WTC11 (cell line): ENCODE data around the gene RAC2. TPM values are rescaled to one million over a fixed set of nuclear protein-coding genes. Genes with fewer than 3 reads are reported as not detected.

ENCODE experiments used
- ATAC-seq: fragments of 200-7000 bp; cut with Tn5 transposase; 2 replicates; pipeline ENCODE4 v1.10.0; 2021; ENCODE audit warnings: mild to moderate bottlenecking, moderate library complexity
- CTCF ChIA-PET: fragments of 300-600 bp; sonication (Branson Sonifier 250); formaldehyde crosslinking; loops from one replicate; lab custom pipeline; 2021; ENCODE audit warnings: antibody characterized with exemption; lab: Charles Lee
- POLR2A ChIA-PET: fragments of 350-600 bp; sonication (Branson Sonifier 250); formaldehyde crosslinking; loops from one replicate; lab custom pipeline; 2021; ENCODE audit warnings: antibody characterized with exemption; lab: Charles Lee
- DNase-seq: peaks from one replicate; pipeline ENCODE4 v3.0.0; 2021; ENCODE audit warnings: low spot score
- H3K27ac Mint-ChIP-seq: 2 replicates; pipeline ENCODE4 v1.8.0; 2021; ENCODE audit warnings: mixed read lengths
- H3K27me3 Mint-ChIP-seq: 2 replicates; pipeline ENCODE4 v1.8.0; 2021; ENCODE audit warnings: low read depth, mild to moderate bottlenecking, moderate library complexity, mixed read lengths
- H3K36me3 Mint-ChIP-seq: 2 replicates; pipeline ENCODE4 v1.8.0; 2021; ENCODE audit warnings: mixed read lengths
- H3K4me1 Mint-ChIP-seq: 2 replicates; pipeline ENCODE4 v1.8.0; 2022; ENCODE audit warnings: mixed read lengths
- H3K4me3 Mint-ChIP-seq: 2 replicates; pipeline ENCODE4 v1.8.0; 2021; ENCODE audit warnings: mild to moderate bottlenecking, moderate library complexity, mixed read lengths
- H3K9me3 Mint-ChIP-seq: 2 replicates; pipeline ENCODE4 v1.8.0; 2021; ENCODE audit warnings: mixed read lengths
- ATF3 ChIP-seq: sonication (generic); formaldehyde crosslinking; conservative IDR thresholded peaks from 2 replicates; pipeline ENCODE4 v1.8.1; 2022; ENCODE audit warnings: mild to moderate bottlenecking, missing genetic modification reagents
- CBFB ChIP-seq: sonication (generic); formaldehyde crosslinking; IDR thresholded peaks from 2 replicates; pipeline ENCODE4 v1.8.1; 2022; ENCODE audit warnings: mild to moderate bottlenecking, low read depth, missing genetic modification reagents
- CTCF ChIP-seq: fragments of 200-600 bp; IDR thresholded peaks from 2 replicates; pipeline ENCODE4 v1.8.0; 2022; ENCODE audit warnings: antibody characterized with exemption
- FOXK1 ChIP-seq: sonication (generic); formaldehyde crosslinking; IDR thresholded peaks from 2 replicates; pipeline ENCODE4 v1.8.0; 2022; ENCODE audit warnings: mild to moderate bottlenecking, moderate library complexity, missing genetic modification reagents
- FOXP1 ChIP-seq: sonication (generic); formaldehyde crosslinking; IDR thresholded peaks from 2 replicates; pipeline ENCODE4 v1.8.0; 2022; ENCODE audit warnings: missing genetic modification reagents, mild to moderate bottlenecking, moderate library complexity, borderline replicate concordance
- IRF2 ChIP-seq: sonication (generic); formaldehyde crosslinking; IDR thresholded peaks from 2 replicates; pipeline ENCODE4 v1.8.0; 2022; ENCODE audit warnings: low read depth, missing genetic modification reagents, borderline replicate concordance
- JAZF1 ChIP-seq: fragments of 250-450 bp; sonication (Bioruptor Pico); IDR thresholded peaks from 2 replicates; pipeline ENCODE4 v1.9.0; 2021; ENCODE audit warnings: moderate library complexity, mild to moderate bottlenecking, inconsistent platforms
- OVOL2 ChIP-seq: fragments of 250-450 bp; sonication (Bioruptor Pico); IDR thresholded peaks from 2 replicates; pipeline ENCODE4 v1.9.0; 2021; ENCODE audit warnings: mild to moderate bottlenecking, borderline replicate concordance
- SP1 ChIP-seq: sonication (generic); formaldehyde crosslinking; conservative IDR thresholded peaks from 2 replicates; pipeline ENCODE4 v1.8.1; 2022; ENCODE audit warnings: missing genetic modification reagents
- ZBTB43 ChIP-seq: sonication (generic); formaldehyde crosslinking; IDR thresholded peaks from 2 replicates; pipeline ENCODE4 v1.8.1; 2023; ENCODE audit warnings: mild to moderate bottlenecking, missing genetic modification reagents
- ZMAT4 ChIP-seq: fragments of 250-450 bp; sonication (Bioruptor Pico); IDR thresholded peaks from 2 replicates; pipeline ENCODE4 v1.9.0; 2021; ENCODE audit warnings: mild to moderate bottlenecking
- ZNF396 ChIP-seq: fragments of 250-450 bp; sonication (Bioruptor Pico); IDR thresholded peaks from 2 replicates; pipeline ENCODE4 v1.8.0; 2021; ENCODE audit warnings: mild to moderate bottlenecking, moderate library complexity, borderline replicate concordance
- ZNF423 ChIP-seq: fragments of 250-450 bp; sonication (Bioruptor Pico); IDR thresholded peaks from 2 replicates; pipeline ENCODE4 v2.1.2; 2022; ENCODE audit warnings: mild to moderate bottlenecking, moderate library complexity
- total RNA-seq: library from RNA; stranded (reverse); gene quantifications from 3 replicates; pipeline ENCODE4 v1.2.3, GENCODE V29; 2021
- TF ChIP-seq, protein P1 (sequence below): sonication (generic); formaldehyde crosslinking; IDR thresholded peaks from 2 replicates; pipeline ENCODE4 v1.8.0; 2023; ENCODE audit warnings: missing genetic modification reagents
- TF ChIP-seq, protein P2 (sequence below): sonication (generic); formaldehyde crosslinking; IDR thresholded peaks from 2 replicates; pipeline ENCODE4 v1.8.1; 2022; ENCODE audit warnings: mild to moderate bottlenecking, missing genetic modification reagents, moderate library complexity, borderline replicate concordance
- TF ChIP-seq, protein P3 (sequence below): sonication (generic); formaldehyde crosslinking; IDR thresholded peaks from 2 replicates; pipeline ENCODE4 v1.8.0; 2022; ENCODE audit warnings: mild to moderate bottlenecking, missing genetic modification reagents
- TF ChIP-seq, protein P4 (sequence below): sonication (generic); formaldehyde crosslinking; IDR thresholded peaks from 2 replicates; pipeline ENCODE4 v1.8.1; 2023; ENCODE audit warnings: mild to moderate bottlenecking, missing genetic modification reagents, borderline replicate concordance
- TF ChIP-seq, protein P5 (sequence below): sonication (generic); formaldehyde crosslinking; IDR thresholded peaks from 2 replicates; pipeline ENCODE4 v1.8.1; 2023; ENCODE audit warnings: mild to moderate bottlenecking, moderate library complexity, missing genetic modification reagents

Gene RAC2
- total RNA-seq, 1 experiment from 2014 or later: 3.6 TPM

- H3K36me3 Mint-ChIP-seq: no peaks in the 10 kb centered on the region
- H3K27ac Mint-ChIP-seq: no peak overlapping the region
- no peak overlapping the region for H3K4me3 Mint-ChIP-seq
- ChIA-PET POLR2A (no interaction called here), CTCF (no interaction called here)
- no peaks in the 10 kb centered on the region for H3K27me3 Mint-ChIP-seq
- no peaks in the 10 kb centered on the region for H3K9me3 Mint-ChIP-seq
- H3K4me1 Mint-ChIP-seq: no peaks in the 10 kb centered on the region
- DNase-seq (no peak), ATAC-seq (no peak)
- TF ChIP-seq ATF3 (CRISPR knock-in tag): no peak
- TF ChIP-seq ZNF423 (CRISPR knock-in tag): no peak
- no peak for TF ChIP-seq FOXP1 (CRISPR knock-in tag)
- TF ChIP-seq JAZF1 (CRISPR knock-in tag): no peak
- TF ChIP-seq, protein P1, sequence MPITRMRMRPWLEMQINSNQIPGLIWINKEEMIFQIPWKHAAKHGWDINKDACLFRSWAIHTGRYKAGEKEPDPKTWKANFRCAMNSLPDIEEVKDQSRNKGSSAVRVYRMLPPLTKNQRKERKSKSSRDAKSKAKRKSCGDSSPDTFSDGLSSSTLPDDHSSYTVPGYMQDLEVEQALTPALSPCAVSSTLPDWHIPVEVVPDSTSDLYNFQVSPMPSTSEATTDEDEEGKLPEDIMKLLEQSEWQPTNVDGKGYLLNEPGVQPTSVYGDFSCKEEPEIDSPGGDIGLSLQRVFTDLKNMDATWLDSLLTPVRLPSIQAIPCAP (CRISPR knock-in tag): no peak
- no peak for TF ChIP-seq CTCF
- TF ChIP-seq, protein P2, sequence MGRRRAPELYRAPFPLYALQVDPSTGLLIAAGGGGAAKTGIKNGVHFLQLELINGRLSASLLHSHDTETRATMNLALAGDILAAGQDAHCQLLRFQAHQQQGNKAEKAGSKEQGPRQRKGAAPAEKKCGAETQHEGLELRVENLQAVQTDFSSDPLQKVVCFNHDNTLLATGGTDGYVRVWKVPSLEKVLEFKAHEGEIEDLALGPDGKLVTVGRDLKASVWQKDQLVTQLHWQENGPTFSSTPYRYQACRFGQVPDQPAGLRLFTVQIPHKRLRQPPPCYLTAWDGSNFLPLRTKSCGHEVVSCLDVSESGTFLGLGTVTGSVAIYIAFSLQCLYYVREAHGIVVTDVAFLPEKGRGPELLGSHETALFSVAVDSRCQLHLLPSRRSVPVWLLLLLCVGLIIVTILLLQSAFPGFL (CRISPR knock-in tag): no peak
- TF ChIP-seq, protein P3, sequence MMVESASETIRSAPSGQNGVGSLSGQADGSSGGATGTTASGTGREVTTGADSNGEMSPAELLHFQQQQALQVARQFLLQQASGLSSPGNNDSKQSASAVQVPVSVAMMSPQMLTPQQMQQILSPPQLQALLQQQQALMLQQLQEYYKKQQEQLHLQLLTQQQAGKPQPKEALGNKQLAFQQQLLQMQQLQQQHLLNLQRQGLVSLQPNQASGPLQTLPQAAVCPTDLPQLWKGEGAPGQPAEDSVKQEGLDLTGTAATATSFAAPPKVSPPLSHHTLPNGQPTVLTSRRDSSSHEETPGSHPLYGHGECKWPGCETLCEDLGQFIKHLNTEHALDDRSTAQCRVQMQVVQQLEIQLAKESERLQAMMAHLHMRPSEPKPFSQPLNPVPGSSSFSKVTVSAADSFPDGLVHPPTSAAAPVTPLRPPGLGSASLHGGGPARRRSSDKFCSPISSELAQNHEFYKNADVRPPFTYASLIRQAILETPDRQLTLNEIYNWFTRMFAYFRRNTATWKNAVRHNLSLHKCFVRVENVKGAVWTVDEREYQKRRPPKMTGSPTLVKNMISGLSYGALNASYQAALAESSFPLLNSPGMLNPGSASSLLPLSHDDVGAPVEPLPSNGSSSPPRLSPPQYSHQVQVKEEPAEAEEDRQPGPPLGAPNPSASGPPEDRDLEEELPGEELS (CRISPR knock-in tag): no peak
- TF ChIP-seq, protein P4, sequence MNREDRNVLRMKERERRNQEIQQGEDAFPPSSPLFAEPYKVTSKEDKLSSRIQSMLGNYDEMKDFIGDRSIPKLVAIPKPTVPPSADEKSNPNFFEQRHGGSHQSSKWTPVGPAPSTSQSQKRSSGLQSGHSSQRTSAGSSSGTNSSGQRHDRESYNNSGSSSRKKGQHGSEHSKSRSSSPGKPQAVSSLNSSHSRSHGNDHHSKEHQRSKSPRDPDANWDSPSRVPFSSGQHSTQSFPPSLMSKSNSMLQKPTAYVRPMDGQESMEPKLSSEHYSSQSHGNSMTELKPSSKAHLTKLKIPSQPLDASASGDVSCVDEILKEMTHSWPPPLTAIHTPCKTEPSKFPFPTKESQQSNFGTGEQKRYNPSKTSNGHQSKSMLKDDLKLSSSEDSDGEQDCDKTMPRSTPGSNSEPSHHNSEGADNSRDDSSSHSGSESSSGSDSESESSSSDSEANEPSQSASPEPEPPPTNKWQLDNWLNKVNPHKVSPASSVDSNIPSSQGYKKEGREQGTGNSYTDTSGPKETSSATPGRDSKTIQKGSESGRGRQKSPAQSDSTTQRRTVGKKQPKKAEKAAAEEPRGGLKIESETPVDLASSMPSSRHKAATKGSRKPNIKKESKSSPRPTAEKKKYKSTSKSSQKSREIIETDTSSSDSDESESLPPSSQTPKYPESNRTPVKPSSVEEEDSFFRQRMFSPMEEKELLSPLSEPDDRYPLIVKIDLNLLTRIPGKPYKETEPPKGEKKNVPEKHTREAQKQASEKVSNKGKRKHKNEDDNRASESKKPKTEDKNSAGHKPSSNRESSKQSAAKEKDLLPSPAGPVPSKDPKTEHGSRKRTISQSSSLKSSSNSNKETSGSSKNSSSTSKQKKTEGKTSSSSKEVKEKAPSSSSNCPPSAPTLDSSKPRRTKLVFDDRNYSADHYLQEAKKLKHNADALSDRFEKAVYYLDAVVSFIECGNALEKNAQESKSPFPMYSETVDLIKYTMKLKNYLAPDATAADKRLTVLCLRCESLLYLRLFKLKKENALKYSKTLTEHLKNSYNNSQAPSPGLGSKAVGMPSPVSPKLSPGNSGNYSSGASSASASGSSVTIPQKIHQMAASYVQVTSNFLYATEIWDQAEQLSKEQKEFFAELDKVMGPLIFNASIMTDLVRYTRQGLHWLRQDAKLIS (CRISPR knock-in tag): no peak
- no peak for TF ChIP-seq ZMAT4 (CRISPR knock-in tag)
- no peak for TF ChIP-seq IRF2 (CRISPR knock-in tag)
- TF ChIP-seq, protein P5, sequence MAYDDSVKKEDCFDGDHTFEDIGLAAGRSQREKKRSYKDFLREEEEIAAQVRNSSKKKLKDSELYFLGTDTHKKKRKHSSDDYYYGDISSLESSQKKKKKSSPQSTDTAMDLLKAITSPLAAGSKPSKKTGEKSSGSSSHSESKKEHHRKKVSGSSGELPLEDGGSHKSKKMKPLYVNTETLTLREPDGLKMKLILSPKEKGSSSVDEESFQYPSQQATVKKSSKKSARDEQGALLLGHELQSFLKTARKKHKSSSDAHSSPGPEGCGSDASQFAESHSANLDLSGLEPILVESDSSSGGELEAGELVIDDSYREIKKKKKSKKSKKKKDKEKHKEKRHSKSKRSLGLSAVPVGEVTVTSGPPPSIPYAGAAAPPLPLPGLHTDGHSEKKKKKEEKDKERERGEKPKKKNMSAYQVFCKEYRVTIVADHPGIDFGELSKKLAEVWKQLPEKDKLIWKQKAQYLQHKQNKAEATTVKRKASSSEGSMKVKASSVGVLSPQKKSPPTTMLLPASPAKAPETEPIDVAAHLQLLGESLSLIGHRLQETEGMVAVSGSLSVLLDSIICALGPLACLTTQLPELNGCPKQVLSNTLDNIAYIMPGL (CRISPR knock-in tag): no peak
- no peak for TF ChIP-seq OVOL2 (CRISPR knock-in tag)
- no peak for TF ChIP-seq ZNF396
- no peak for TF ChIP-seq SP1 (CRISPR knock-in tag)
- no peak for TF ChIP-seq FOXK1 (CRISPR knock-in tag)
- no peak for TF ChIP-seq ZBTB43 (CRISPR knock-in tag)
- no peak for TF ChIP-seq CBFB (CRISPR knock-in tag)
- TF ChIP-seq, all 79 proteins: peak for 0
These were observed 31.1 kb upstream of the RAC2 start for GRCh38 chr22:37275134-37275533.
